AG09309 (cell line): Measurements from ENCODE around the gene C20orf204.

Source experiments
- DNase-seq: peaks from one replicate; pipeline ENCODE4 v3.0.0-alpha.2; 2010; ENCODE audit warnings: low read depth
- H3K4me3 ChIP-seq: 2 replicates; pipeline ENCODE4 v1.5.1; 2011; ENCODE audit warnings: mild to moderate bottlenecking, low read depth, low read length, moderate library complexity; ENCODE audit not compliant: control insufficient read depth
- CTCF ChIP-seq: IDR thresholded peaks from 2 replicates; pipeline ENCODE4 v1.5.1; 2011; ENCODE audit warnings: mild to moderate bottlenecking, low read depth, low read length, inconsistent platforms; ENCODE audit not compliant: insufficient read depth, control insufficient read depth; ENCODE audit errors: missing control alignments

C20orf204 gene

GRCh38 chr20:64048402-64049044 is 12.5 kb downstream of the C20orf204 start:
- DNase-seq, result no peak
- no peak for TF ChIP-seq CTCF
- no peak overlapping the region for H3K4me3 ChIP-seq

DNA sequence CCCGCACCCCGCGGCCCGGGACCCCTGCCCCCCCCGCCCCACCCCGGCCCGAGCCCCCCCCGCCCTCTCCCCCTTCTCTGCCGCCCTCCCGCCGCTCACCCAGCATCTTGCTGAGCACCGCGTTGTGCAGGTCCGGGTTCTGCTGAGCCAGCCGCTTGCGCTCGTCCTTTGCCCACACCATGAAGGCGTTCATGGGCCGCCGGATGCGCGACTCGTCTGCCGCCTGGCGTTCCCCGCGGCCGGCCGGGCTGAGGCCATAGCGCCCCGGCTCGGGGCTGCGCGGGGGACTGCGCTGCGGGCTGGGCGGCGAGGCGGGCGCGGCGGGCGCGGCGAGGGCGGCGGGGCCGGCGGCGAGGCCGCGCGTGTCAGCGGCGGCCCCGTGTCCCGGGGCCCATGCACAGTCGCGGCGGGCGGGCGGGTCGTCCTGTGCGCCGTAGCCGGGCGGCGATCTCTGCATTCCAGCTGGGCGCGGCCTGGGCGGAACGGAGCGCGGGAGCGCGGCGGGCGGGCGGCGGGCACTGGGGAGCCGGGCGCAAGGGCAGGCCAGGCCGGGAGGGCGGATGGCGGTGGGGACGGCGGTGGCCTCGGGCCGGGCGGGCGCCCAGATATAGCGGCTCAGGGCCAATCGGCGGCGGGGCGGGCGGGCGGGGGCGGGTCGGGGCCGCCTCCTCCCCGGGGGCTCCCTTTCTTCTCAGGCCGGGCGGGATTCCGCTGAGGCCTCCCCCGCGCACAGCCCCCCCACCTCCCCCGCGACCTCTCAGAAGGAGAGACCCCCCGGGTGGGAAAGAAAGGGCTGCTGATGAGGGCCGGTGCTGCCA is 13.3 kb downstream of the C20orf204 start, which contains the start of gene SOX18:
TSS of gene SOX18 (minus strand) at position 580 of the 818 bp plus-strand sequence. CDS start at position 457, 123 bp downstream.
- no peak within 1 kb of the TSS; the same call in 1 of the 2 replicates for H3K4me3 ChIP-seq
- TF ChIP-seq CTCF, result peak; percentile 5
- DNase-seq, result no peak

GRCh38 chr20:64049878-64050260 is 13.9 kb downstream of the C20orf204 start:
- H3K4me3 ChIP-seq, result no peak overlapping the region; the same call in 1 of the 2 replicates
- TF ChIP-seq CTCF, result no peak
- DNase-seq, result no peak

GRCh38 chr20:64050261-64051032 is 14.5 kb downstream of the C20orf204 start:
- H3K4me3 ChIP-seq, result no peak overlapping the region
- DNase-seq, result no peak
- no peak for TF ChIP-seq CTCF

DNA sequence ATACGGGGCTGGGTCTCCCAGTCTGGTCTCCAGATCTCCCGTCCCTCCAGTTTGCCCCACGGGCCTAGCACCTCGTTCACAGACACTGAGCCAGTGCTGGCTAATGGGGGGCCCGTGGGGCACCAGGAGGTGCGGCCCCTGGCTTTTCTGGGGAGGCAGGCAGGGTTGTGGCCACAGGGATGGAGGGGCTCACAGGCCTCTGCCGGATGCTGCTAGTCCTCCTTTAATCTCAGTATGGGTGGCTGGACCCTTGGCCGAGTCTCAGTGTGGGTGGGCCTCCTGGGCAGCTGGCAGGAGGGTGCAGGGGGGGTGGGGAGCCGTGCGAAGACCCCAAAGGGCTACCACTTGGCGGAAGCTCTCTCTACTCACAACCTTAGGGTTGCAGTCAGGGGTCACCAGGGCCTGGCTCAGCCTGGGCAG is 15.1 kb downstream of the C20orf204 start:
- H3K4me3 ChIP-seq, result no peak overlapping the region
- no peak for TF ChIP-seq CTCF
- DNase-seq, result no peak

- no peak for TF ChIP-seq CTCF
Observed at GRCh38 chr20:64051561-64052325, 15.8 kb downstream of the C20orf204 start.

More at GRCh38 chr20:64051561-64052325, 15.8 kb downstream of the C20orf204 start:
- no peak overlapping the region for H3K4me3 ChIP-seq
- DNase-seq, result no peak
